Activated CD4-positive, alpha-beta T cell treated with anti-CD3 and anti-CD28 coated beads, Interleukin-2, amount 50 U/mL, for 48 hours (primary cell): Measurements from ENCODE around the gene POTEF.
"Not testable (repeated sequence)": the region's sequence is repeated elsewhere in the genome, so short reads cannot be mapped to it uniquely, and the experiment has no call there.

Source experiments
- DNase-seq, 2 experiments: peaks; one replicate each; pipeline ENCODE4 v3.0.0-alpha.2; 2020

Gene POTEF

DNA sequence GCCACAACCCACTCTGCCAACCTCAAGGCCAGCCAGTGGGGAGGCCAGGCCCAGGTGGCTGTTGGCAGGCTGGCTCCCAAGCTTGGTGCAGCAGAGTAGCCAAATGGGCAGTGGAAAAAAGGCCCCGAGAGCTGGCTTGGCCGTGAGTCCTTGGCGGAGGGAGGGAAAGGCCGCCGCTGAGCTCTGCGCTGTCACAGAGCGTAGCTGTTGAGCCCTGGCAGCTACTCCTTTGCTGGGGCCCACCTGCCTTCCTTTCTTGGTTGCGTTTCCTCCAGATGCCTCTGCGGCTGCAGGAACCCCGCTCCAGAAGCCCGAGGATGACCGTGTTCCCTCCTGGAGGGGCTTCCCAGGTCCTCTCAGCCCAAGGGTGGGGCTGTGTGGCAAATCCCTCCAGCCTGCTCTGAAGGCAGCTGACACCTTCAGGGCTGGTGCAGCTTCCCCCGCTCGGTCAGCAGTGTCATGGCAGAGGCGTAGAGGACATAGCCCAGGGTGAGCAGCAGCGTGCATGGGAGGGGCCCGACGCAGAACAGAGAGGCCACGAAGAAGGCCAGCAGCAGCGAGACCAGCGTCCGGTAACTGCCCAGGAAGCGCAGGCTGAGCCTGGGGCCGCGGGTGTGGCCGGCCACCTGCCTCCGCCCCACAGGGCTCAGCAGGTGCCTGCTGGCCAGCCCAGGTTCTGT lies 23.3 kb upstream of the POTEF start:
- DNase-seq, result not testable (repeated sequence)

DNA sequence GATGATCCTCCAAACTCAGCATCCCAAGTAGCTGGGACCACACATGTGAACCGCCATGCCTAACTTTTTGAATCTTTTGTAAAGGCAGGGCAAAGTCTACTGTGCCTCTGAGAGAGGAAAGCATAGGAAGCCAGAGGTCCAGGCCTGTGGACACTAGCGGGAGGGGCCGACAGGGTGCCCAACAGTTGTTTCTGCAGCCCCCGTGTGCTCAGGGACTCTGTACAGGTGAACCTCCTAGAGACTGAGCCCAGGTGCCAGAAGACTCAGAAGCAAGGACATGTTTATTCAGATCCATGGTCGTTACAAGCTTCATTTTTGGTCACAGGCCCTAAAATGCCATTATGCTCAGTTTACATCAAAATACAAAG lies 22.1 kb upstream of the POTEF start:
- DNase-seq, result not testable (repeated sequence)

DNA sequence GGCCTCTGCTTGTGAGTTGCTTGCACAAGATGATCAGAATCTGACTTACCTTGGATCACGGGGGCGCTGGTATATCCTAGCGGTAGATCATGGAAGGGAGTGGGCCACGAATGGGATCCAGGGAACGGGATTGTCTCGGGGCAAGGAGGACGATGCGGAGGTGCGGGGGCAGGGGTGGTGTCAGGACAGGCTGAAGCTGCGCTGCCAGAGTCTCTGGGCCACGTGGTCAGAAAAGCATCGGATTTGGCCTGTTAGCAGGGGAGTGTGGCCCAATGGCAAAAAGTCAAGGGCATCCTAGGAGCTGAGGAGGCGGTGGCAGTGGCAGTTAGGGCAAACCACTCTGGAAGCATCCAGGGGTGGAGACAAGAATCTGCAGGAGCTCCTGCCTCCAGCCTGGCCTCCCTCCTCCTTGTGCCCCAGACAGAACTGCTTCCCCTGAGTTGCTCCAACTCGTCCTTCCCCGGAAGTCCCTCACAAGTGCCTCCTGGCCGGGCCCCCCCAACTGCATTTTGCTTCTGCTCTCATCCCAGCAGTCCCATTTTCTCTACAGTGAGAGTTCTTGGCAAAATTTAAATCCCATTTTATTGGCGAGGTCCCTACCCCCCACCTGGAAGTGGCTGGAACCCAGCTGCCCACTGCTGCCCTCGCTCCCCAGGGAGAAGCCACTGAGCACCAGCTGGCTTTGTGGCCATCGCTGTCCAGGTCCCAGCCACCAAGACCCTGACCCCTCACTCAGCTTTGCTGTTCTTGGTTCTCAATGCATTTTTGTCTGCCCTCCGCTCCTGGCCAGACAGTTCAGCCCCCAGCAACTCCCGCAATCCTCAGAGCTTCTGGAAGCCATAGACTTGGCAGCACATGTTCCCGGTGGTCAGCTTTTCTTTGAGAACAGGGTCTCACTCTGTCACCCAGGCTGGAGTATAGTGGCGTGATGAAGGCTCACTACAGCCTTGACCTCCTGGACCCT lies 21.4 kb upstream of the POTEF start:
- no peak for DNase-seq

DNA sequence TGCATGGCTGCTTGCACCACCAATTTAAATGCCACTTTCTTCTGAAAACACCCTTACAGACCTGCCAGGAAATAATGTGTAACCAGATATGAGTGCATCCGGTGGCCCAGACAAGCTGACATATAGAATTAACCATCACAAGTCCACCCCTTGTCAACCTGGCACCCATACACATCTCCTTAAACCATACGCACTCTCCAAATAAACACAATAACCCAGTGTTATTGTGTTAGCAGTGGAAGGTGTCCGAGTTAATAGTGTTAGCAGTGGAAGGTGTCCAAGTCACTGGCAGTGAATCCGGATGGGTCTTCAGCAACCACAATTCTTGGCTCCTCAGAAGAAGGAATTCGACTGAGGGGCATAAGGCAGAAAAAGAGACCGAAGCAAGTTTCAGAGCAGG lies 19.5 kb upstream of the POTEF start:
- not testable (repeated sequence) for DNase-seq

DNA sequence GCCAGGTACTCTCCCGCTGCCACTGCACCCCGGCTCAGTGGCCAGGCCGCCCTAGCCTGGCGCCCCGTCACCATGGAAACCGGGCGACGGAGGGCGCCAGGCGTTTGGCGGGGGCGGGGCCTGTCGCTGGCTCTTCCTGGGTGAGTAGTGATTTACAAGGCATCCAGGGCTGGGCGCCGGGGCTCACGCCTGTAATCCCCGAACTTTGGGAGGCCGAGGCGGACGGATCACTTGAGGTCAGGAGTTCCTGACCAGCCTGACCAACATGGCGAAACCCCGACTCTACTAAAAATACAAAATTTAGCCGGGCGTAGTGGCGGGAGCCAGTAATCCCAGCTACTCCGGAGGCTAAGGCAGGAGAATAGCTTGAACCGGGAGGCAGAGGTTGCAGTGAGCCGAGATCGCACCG lies 16.0 kb upstream of the POTEF start, which contains the start of gene CCDC74B:
Gene CCDC74B (minus strand): TSS at position 107 of the 409 bp plus-strand sequence. CDS start 116 bp downstream, outside the sequence.
- DNase-seq, result peak; percentile 65 to 73

DNA sequence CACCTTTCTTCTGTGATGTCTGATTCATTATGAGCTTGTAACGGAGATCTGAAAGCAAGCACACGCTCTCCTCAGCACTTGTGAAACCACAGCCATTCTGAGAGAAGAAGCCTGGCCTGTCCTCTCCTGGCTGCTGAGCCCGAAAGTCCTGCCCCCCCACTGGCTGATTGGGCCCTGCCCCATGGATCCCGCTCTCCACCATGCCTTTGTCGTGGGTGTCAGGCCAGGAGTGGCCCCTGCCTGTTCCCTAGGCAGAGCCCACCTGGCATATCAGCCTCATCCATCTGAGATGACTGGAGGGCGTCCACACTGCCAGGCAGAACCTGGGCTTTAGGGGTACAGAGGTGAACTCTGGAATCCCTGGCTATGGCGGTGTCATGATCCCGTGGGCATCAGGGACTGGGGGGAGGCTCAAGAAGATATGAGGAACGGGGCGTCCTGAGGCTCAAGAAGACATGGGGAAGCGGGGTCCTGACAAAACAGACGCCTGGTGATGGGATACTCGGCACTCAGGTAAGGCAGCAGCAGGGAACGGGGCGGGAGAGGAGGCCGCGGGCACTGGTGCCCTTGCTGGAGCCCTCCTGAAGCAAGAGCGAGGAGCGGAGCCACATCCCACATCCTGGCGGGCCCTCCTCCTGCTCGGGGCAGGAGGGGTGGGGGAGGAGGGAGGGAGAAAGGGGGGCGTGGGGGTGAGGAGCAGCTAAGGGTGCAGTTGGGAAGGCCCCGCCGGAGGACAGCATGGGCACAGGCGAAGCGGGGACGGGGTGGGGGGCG lies 14.4 kb upstream of the POTEF start:
- not testable (repeated sequence) for DNase-seq

DNA sequence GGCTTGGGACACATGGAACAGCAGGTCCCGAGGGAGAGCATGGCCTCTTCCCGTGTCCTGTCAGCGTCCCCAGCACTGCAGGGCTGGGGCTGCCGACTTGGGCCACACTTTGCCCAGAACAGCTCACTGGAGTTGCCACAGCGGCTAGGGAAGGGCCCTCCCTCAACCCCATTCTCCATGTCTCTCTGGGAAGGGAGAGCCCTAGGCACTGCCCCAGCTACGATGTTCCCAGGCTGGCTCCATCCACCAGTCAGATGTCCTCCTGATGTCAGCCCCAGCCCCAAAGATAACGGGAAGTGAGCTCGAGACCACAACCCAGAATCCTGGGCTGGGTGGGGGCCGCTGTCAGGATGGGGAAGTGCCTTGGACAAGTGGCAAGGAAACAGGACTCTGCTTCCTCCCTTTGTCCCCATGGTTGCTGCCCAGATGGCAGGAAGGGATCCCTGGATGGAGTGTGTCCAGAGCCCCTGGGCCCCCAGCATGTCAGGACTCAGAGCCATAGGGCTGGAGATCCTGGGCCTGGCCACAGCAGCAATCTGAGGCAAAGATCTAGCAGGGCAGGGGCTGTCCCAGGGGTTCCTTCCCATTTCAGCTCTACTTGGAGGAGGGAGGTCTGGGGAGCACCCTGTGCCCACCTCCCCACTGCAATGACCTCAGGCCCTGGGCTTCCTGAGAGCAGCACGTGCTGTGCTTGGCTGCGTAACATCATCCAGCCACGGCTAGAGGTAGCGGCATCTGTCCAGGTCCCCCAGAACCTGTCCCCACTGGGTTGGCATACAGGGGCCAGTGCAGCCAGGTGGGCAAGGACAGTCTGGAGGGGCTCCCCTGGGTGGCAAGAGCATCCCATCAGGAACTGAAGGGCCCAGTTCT lies 13.6 kb upstream of the POTEF start:
- DNase-seq, result not testable (repeated sequence)

DNA sequence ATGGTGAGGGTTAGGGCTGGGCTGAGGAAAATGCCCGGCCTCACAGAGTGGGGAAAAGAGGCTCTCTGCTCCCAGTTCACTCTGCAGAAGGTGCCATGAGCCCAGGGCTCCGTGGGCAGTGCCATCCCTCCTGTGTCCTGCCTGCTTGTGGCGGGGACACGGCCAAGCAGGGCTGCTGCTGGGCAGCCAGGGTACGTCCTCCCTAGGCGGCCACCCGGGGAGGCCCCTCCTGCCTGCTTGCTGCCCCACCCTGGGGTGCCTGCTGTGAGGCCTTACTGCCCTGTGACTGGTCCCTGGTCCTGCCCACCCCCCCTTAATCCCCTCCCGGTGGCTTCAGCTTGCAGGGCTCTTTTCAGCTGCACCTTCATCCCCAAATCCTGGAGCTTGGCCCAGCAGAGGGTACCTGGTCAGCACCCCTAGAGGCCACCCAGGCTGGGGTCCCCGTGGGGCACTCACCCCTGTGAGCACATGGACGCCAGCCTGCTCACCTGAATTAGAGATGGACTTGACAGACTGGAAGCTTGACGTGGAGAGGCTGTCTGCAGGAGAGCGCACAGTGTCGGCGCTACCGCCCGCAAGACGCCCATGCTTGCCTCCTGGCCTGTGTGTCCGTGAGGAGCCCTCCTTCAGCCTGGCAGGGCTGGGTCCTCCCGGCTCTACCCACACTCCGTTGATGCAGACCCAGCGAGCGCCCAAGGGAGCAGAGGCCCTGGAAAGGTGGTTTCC lies 12.8 kb upstream of the POTEF start:
- not testable (repeated sequence) for DNase-seq

DNA sequence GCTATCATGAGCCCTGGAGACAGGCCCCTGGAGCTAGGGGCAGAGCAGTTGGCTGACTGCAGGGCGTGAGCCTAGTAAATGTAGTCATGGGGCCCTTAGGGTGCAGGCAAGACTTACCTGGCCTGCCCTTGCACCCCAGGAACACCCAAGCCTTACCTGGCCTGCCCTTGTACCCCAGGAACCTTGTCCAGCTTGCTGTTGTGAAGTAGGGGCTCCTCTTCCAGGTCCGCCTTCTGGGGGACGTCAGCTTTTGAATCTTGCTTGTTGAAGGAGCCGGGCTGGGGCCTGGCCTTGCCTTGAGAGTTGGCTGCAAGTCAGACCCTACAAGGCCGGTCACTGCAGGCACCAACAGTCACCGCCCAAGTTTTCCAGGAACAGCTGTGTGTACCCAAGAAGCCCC lies 12.0 kb upstream of the POTEF start:
- DNase-seq, result not testable (repeated sequence)

DNA sequence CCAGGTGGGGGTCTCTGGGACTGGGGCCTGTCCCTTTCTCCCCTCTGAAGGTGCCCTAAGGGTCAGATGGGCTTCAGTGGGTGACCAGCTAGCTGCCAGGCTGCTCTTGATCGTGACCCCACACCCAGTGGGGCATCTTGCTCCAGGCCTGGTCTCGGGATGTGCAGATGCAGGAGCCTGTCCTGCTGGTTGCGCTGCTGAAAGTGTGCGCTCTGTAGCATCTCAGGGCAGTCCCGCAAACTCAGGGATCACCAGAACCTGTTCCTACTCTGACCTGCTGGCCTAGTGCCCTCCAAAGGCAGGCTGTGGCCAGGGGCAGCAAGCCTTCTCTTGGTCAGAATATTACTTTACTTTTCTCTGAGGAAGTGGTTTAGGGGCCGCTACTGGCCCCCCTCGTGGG lies 11.5 kb upstream of the POTEF start:
- not testable (repeated sequence) for DNase-seq

DNA sequence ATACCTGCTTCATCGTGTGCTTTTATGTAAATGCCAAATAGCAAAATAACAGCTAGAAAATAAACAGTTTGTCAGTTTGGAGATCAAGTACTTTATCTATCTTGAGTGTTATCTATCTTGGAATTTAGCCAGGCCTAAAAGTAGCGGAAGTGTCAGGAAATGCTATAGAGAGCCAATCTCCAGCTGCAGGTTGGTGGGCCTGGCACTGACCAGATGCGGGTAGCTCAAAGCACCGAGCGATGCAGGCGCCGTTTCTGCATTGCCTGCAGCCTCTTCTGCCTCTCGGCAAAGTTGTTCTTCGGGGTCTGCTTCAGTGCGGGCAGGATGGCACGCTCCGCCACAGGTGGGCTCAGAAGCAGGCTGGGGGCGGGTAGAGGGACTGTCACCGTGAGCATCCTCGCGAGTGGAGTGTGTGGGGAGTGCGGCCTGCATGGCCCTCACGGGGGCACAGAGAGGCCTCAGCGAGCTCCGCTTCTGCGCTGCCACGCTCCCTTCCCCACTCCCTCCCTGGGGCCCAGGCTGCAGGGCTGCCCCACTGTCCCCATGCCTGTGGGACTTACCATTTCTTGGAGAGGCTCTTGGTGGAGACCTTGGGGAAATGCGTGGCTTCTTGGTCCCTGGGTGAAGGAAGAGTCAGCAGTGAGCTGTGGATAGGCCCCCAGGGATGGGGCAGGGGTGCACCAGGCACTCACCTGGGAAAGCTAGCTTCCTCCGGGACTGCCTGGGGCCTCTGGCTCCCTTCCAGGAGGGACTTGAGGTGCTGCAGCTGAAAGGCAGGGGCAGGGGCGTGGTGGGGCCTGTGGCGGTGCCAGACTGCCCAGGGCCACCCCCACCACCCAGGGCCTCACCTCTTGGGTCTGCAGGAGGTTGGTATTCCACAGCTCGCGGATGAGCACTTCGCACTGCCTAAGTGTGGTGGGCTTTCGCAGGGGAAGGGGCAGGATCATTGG lies 10.6 kb upstream of the POTEF start:
- not testable (repeated sequence) for DNase-seq

DNA sequence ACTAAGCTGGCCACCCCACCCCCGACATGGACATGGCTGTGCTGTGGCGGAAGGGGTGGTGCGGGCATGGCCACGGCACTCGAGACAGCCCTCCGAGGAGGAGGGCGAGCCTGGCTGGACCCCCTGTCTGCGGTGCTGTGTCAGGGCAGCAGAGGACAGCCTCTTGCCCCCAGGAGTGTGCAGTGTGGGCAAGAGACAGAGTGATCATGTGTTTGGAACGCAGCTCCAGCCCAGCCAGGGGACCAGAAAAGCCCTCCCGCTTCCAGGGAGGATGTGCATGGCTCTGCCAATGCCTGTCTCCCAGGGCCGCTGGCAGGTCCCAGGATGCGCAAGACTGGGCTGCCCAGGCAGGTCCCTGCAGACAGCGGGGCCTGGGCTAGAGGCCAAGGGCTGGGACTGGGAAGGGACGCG lies 9.8 kb upstream of the POTEF start:
- DNase-seq, result not testable (repeated sequence)

DNA sequence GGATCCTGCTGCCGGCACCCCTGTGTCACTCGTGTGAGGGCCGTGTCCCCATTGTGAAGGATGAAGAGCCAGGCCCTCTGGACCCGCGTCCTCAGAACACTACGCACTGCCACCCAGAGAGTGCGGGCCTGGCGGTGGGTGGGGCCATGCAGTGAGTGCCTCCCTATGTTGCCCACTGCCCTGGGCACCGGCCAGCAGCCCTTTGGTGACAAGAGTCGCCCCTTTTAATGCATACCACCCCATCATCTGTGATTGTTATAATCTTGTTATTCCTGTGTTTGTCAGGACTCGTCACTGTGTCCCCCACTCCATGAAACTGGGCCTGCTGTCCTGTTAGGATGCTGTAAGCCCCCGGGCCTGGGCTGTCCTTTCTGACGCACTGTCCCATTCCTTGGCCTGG lies 9.3 kb upstream of the POTEF start:
- not testable (repeated sequence) for DNase-seq

DNA sequence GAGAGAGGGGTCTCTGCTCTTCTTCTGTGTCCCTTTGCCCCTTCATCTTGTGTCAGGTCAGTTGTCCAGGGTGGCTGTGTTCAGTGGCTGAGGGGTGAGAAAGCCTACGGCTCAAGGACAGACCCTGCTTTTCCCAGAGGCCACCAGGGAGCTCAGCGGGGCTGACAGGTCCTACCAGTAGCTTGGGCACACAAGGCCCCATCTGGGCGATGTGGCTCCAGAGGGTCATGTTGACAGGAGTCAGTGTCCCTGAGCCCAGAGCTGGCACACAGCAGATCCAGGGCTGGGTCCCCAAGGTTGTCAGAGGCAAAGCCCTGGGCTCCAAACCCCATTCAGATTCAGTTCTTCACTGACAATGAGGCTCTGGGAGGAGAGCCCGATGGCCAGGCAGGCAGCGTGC lies 8.1 kb upstream of the POTEF start:
- not testable (repeated sequence) for DNase-seq

DNA sequence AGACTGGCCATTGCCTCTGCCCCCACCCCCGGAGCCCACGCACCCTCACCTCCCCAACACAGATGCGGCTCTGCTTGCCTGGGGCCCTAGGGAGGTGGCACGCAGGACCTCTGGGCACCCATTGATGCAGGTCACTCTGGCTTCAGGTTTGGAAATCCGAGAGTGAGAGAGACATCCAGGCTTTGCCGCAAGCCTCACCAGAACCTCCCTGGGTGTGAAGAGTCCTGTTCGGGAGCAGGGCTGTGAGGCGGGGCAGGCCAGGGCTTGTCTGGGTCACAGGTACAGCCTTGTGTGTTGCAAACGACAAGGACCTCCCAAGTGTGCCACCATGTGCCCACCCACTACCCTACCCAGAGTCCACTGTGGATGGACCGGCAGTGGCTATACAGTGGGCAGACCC lies 7.5 kb upstream of the POTEF start:
- DNase-seq, result not testable (repeated sequence)

DNA sequence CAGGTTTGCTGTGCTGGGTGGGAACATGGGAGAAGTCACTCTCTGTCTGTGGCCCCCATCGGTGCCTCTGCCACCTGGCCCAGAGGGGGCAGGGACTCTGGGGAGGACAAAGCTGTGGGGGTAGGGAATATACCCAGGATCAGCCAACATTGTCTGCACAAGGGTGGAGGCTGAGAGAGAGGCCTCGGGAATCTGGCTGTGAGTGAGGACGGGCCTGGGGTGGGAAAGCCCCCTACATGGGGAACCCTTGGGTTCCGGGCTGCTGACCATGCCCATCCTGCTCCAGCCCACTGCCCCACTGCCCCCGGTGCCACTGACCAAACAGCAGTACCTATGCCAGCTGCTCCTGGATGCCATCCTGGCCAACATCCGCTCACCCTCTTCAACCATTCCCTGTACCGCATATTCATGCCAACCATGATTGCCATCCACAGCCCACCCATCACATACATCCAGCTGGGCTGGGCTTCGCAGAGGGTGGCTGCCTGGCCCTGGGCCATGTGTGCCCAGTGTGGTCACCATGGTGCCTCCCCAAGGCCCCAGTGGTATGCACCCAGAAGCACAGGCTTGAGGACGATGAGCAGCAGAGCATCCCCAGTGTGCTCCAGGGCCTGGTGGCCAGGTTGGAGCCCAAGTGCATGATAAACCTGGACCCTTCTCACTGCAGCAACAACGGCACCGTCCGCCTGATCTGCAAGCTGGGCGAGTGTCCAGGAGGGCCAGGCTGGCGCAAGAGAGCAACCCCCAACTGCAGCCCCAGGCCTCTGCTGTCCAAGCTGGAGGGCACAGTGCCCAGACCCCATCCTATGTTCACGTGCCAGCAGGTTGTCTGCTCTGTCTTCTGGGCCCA lies 6.9 kb upstream of the POTEF start:
- DNase-seq, result no peak

DNA sequence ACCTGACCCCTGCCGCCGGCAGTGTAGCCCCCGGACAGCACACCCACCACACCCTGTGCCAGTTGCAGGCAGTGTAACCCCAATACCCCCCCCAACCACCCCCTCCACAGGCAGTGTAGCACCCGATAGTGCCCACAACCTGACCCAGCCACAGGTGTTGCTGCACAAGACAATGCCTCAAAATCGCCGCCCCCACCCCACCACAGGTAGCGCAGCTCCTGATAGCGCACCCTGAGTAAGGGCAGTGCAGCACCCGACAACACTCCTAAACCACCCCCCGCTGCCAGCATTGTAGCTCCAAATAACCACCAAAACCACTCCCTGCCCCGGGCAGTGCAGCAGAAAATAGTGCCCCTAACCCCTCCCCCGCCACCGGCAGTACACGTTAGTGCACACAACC lies 558 bp downstream of the POTEF start:
- DNase-seq, result not testable (repeated sequence)

DNA sequence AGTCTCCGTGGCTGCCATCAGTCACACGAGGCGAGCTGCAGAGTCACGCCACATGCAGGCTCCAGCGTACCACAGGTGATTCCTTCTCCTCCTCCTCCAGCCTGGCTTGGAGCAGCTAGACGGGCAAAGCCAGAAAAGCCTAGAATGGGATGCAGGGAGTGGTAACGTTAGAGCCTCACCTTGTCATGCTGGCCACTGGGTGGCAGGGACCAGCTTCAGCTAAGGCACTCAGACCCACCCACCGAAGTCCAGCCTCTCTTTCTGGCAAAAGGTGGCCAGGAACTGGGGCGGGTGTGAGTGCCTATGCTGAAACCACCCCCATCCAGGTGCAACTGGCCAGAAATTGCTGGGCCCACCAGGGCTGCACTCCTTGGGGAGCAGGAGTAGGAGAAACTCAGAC lies 1.3 kb downstream of the POTEF start:
- not testable (repeated sequence) for DNase-seq

DNA sequence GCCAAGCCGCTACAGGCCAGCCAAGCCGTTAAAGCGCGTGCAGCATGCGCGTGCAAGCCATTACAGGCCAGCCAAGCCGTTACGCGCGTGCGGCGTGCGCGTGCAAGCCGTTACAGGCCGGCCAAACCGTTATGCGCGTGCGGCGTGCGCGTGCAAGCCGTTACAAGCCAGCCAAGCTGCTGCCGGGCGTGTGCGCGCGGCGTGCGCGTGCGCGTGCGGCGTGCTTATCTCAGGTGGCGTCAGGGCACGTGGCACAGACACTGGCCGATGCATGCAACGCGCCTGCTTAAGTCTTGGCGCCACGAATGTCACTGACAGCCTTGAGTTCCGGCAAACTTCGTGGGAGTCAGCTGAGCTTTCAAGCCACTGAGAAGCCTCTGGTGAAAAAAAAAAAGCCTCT lies 8.1 kb downstream of the POTEF start:
- not testable (repeated sequence) for DNase-seq
